Body of pancreas (tissue), 4 donors: ENCODE data around the gene ACSF3. TPM values are rescaled to one million over a fixed set of nuclear protein-coding genes. Genes with fewer than 3 reads are reported as not detected.

Experiments
- ATAC-seq: fragments of 150-250 bp; one replicate; pipeline ENCODE4 v1.9.1; 2016
- DNase-seq, 4 donors: peaks; one replicate each; pipeline ENCODE4 v3.0.0-alpha.2; 2019
- H3K27ac ChIP-seq, 4 donors: fragments of 200-600 bp; sonication (generic); 1 replicate in 3 of 4; 2 replicates in 1 of 4; pipeline versions ENCODE4 v1.5.1 to v1.6.1; 2016 to 2019; ENCODE audit warnings: mild to moderate bottlenecking in 1 of 4, mixed read lengths in 1 of 4, moderate library complexity in 1 of 4
- H3K27me3 ChIP-seq, 2 donors: fragments of 200-600 bp; sonication (generic); one replicate each; pipeline ENCODE4 v1.6.0; 2016; ENCODE audit warnings: mild to moderate bottlenecking in 1 of 2
- H3K36me3 ChIP-seq, 2 donors: fragments of 200-600 bp; sonication (generic); replicated peaks in 1 of 2; 2 replicates each; pipeline ENCODE4 v1.5.1; 2016; ENCODE audit warnings: low read depth in 2 of 2; ENCODE audit not compliant: insufficient read depth in 1 of 2
- H3K4me1 ChIP-seq: fragments of 200-600 bp; sonication (generic); one replicate; pipeline ENCODE4 v1.6.0; 2016
- H3K4me3 ChIP-seq, 2 donors: fragments of 200-600 bp; sonication (generic); 1 replicate in 1 of 2; 2 replicates in 1 of 2; pipeline ENCODE4 v1.5.1; 2016 to 2019
- H3K9me3 ChIP-seq, 3 donors: fragments of 200-600 bp; sonication (generic); 1 replicate in 2 of 3; 2 replicates in 1 of 3; pipeline ENCODE4 v1.5.1; 2016
- CTCF ChIP-seq, 7 experiments: fragments of 450-650 bp in 4 of 7; fragments of 200-600 bp in 3 of 7; sonication (generic) in 3 of 7; IDR thresholded peaks; one replicate each; pipeline ENCODE4 v1.5.1; 2016 to 2019; ENCODE audit warnings: antibody characterized with exemption in 7 of 7
- POLR2A ChIP-seq, 3 donors: fragments of 450-650 bp; IDR thresholded peaks; one replicate each; pipeline ENCODE4 v1.6.1; 2016; ENCODE audit warnings: antibody characterized with exemption in 3 of 3, mild to moderate bottlenecking in 2 of 3
- WGBS, 2 donors: methylation state at CpG; one replicate each; pipeline ENCODE4 v1.1.5; 2017; 5-methylcytosine and 5-hydroxymethylcytosine counted together
- intact Hi-C: fragments of 100-400 bp; cut with DNase I; formaldehyde crosslinking; loops from one replicate; pipeline ENCODE4 v1.15.1; 2023
- total RNA-seq, 2 donors: library from RNA; depleted of rRNA; stranded (reverse); fragments of >200 nt; gene quantifications; one replicate each; pipeline ENCODE4 v1.1.0, GENCODE V29; 2016

Gene ACSF3
- total RNA-seq, 2 donors from 2014 or later: 22.1 to 48.8 TPM

GRCh38 chr16:89157778-89158177 lies 64.1 kb downstream of the ACSF3 start:
- no peak overlapping the region for H3K4me3 ChIP-seq
- no peaks in the 10 kb centered on the region for H3K36me3 ChIP-seq
- no peak for ATAC-seq
- 77 to 79% methylated on average over 12 of the region's 12 CpGs for WGBS, 2 donors
- TF ChIP-seq CTCF (IDR thresholded peaks at IDR 0.05) (no peak), POLR2A (IDR thresholded peaks at IDR 0.05) (no peak)
- H3K4me1 ChIP-seq: peaks cover 20% of the 10 kb centered on the region
- no peak overlapping the region for H3K27ac ChIP-seq
- H3K9me3 ChIP-seq: no peaks in the 10 kb centered on the region
- DNase-seq: no peak
- no peaks in the 10 kb centered on the region for H3K27me3 ChIP-seq
- intact Hi-C loops: no loop called here

DNA sequence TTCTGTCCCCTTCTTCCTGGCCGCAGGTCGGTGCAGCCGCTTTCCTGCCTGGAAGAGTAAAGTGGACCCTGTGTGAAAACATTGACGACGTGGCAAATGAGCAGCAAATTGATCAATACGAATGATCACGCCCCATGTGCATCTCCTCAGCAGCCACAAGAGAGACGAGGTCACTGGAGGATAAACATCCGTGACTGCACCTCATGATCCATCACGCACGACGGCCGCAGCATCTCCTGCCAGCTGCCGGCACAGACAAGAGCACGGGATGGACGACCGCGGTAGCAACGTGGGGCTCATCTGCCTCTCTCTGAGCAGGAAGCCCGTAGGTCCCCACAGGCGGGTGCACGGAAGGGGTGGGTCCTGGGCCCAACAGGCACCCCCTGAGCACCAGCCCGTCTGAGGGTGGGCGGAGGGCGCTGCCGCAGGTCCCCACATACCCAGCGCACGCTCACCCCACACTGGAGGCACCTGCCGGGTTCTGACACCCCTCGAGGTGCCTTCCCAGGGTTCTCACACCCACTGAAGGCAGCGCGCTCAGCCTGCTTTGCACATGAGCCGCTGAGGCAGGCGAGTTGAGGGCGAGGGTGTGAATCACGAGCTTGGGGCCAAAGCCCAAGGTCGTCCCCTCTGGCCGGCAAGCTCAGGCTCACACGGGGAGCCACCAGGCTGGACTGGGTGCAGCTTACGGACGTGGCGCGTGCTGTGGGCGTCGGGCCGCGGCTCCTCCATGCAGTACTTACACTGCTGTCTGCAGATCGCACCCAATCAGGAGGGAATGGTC lies 65.6 kb downstream of the ACSF3 start:
- Histone ChIP-seq H3K36me3 (no peaks in the 10 kb centered on the region), H3K4me1 (peaks cover 20% of the 10 kb centered on the region), H3K27me3 (no peaks in the 10 kb centered on the region), H3K4me3 (no peak overlapping the region), H3K9me3 (no peaks in the 10 kb centered on the region), H3K27ac (no peak overlapping the region)
- intact Hi-C loops: no loop called here
- TF ChIP-seq CTCF (IDR thresholded peaks at IDR 0.05) (no peak), POLR2A (IDR thresholded peaks at IDR 0.05) (no peak)
- ATAC-seq (no peak), DNase-seq (no peak)
- whole genome bisulfite sequencing, 2 donors: 55 to 72% methylated on average over 8 to 34 of the region's 48 CpGs

- H3K4me1 ChIP-seq: peaks cover 15% of the 10 kb centered on the region
- no peaks in the 10 kb centered on the region for H3K36me3 ChIP-seq
- no peaks in the 10 kb centered on the region for H3K9me3 ChIP-seq
- no peak for TF ChIP-seq POLR2A (IDR thresholded peaks at IDR 0.05)
- no peak for TF ChIP-seq CTCF (IDR thresholded peaks at IDR 0.05)
- no peaks in the 10 kb centered on the region for H3K27me3 ChIP-seq
- H3K4me3 ChIP-seq: no peak overlapping the region
- H3K27ac ChIP-seq: no peak overlapping the region
- ATAC-seq: no peak
- intact Hi-C loops: loop anchor here (5.0 kb wide), 1 partner anchor 423 kb away; no protein-coding TSS in a partner anchor
- WGBS, 2 donors: 67 to 71% methylated on average over 8 to 19 of the region's 20 CpGs
- no peak for DNase-seq
Measured at GRCh38 chr16:89159850-89160354, 66.2 kb downstream of the ACSF3 start.

DNA sequence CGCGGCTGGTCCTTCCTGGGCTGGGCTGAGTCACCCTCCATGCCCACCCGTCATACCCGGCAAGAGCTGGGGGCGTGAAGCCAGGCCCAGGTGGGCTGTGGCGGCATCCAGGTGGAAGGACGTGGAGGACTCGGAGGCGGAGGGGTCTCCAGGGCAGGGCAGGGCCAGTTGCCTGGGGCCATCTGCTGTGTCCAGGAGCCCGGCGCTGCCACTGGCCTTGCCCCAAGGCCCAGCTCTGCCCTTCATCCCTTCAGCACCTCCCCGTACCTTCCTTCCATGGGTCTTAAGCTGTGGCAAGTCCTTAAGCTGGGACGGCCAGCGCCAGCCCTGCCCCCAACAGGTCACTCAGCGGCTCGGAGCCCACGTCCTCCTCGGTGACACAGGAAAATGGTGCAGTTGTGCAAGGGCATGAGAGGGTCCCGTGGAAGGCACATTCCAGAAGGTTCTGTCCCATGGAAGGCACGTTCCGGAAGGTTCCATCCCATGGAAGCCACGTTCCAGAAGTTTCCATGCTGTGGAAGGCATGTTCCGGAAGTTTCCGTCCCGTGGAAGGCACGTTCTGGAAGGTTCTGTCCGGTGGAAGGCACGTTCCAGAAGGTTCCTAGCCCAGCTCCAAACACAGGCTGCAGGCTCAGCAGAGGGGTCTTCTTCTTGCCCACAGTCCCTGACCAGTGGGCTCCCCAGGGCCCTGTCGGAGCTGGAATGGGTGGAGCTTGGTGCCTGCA lies 67.5 kb downstream of the ACSF3 start:
- Histone ChIP-seq H3K36me3 (no peaks in the 10 kb centered on the region), H3K9me3 (no peaks in the 10 kb centered on the region), H3K4me3 (no peak overlapping the region), H3K4me1 (peaks cover 5% of the 10 kb centered on the region), H3K27me3 (no peaks in the 10 kb centered on the region), H3K27ac (no peak overlapping the region)
- intact Hi-C loops: loop anchor here (5.0 kb wide), 1 partner anchor 424 kb away; no protein-coding TSS in a partner anchor
- TF ChIP-seq CTCF (IDR thresholded peaks at IDR 0.05) (no peak), POLR2A (IDR thresholded peaks at IDR 0.05) (no peak)
- no peak for DNase-seq
- no peak for ATAC-seq
- WGBS, 2 donors: 68 to 73% methylated on average over 5 to 24 of the region's 29 CpGs
